Hepatic stellate cell (primary cell): ENCODE measurements around the gene PPP2R2B.

Experiments
- DNase-seq: peaks from one replicate; pipeline ENCODE4 v3.0.0; 2011; ENCODE audit warnings: low spot score

The PPP2R2B gene

GRCh38 chr5:146821732-146822131 lies 56.8 kb downstream of the PPP2R2B start:
- DNase-seq, result no peak

GRCh38 chr5:146820987-146821386 lies 57.6 kb downstream of the PPP2R2B start:
- DNase-seq, result no peak

DNA sequence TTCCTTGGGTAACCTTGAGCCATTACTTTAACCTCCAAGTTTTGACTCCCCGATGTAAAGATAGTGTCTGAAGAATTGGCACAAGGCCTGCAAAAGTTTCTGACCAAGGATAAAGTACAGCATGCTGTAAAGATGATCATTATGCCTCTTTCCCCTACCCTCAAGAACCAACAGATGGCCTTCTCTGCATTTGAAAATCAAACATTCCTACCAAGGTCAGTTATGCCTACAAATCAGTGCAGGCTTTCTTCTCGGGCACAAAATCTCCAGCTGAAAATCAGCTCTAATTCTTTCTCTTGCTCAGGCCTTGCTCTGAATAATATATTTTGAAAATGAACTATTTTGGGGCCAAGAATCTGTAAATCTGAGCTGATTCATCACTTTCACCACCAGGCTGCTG lies 59.7 kb downstream of the PPP2R2B start:
- no peak for DNase-seq

GRCh38 chr5:146817973-146818372 lies 60.6 kb downstream of the PPP2R2B start:
- DNase-seq, result no peak

DNA sequence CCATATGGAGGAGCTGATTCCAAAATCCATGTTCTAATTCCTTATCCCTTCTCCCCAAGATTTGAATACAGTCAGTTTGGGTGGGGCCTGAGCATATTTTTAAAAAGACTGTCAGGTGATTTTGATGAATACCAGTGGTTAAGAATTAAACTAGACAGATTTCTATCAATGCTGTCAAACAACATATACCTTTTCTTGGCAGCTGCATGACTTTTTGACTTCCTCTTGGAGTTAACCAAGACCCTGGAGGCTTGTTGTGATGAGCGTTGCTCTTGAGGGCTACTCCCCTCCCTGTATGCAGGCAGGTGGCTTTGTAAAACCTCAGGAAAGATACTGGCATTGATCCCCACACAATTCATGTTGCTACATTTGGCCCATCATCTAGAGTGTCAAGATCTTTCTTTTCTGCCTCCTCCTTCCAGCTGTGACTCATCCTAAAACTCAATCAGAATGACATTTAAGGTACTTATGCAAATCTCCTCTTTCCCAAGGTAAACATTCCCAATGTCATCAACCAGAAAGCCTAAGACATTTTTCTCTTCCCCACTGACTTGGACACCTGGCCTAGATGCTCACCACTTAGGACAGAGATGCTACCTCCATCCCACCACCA lies 61.7 kb downstream of the PPP2R2B start:
- no peak for DNase-seq

GRCh38 chr5:146815411-146815810 lies 63.1 kb downstream of the PPP2R2B start:
- DNase-seq, result no peak

- DNase-seq, result no peak
These were observed 65.0 kb downstream of the PPP2R2B start for GRCh38 chr5:146813346-146814157.

GRCh38 chr5:146805081-146805480 lies 73.5 kb downstream of the PPP2R2B start:
- DNase-seq, result no peak

DNA sequence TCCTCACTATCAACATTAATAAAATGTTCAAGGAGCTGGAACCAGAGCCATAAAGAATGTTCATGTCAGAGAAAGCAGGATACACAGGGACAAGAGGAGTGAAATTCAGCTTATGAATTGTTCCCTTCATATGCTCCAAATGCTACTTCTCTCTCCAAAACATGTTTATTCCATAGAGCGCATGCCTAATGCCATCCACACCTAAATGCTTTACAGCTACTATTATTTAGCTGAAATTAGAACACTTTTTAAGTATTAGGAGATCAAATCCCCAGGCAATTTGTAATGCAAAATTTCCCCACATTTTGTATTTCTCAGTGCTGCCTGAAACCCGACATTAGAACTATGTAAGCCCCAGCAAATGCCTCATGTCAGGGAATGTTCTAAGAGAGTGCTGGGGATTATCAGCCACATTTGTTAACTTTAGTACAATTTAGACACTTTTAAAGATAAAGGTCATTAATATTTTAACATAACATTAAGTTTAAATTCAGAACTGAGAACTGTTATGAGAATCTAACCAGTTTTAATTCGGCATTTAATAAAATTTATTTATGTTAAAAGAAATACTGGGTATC lies 75.5 kb downstream of the PPP2R2B start:
- DNase-seq, result no peak

DNA sequence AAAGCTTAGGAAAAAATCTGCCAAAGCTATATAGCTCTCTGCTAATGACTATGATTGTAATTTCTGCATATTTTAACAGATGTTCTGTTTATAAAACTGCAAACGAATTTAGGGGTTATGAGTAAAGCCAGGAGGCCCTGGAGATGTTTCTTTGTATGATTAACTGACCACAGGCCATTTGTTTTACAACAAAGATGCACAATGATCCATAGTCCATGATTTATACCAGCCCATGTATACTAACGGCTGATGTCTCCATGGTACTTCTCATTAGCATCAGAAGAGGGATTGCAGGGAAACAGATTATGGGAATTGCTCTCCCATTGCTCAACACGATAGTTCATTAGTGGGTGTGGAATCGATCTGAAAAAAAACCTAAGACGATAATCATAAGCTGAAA lies 78.9 kb downstream of the PPP2R2B start:
- no peak for DNase-seq

DNA sequence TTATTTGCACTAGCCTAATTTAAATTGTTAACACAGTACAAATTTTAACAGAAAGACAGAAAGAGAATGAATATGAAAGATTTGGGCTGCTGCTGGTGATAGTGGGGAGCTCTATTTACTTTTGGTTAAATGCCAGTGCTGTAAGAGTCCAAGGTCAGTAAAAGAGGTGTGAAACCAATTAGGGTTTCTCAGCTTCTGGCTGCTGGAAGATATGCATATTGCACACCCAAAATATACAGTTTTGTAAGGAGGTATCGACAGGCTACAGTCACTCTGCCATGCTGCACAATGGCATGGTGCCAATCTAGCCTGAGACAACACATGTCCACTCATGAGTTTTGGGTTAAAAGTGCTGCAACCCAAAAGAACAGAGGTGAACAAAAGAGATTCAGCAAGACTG lies 79.3 kb downstream of the PPP2R2B start:
- DNase-seq, result no peak

DNA sequence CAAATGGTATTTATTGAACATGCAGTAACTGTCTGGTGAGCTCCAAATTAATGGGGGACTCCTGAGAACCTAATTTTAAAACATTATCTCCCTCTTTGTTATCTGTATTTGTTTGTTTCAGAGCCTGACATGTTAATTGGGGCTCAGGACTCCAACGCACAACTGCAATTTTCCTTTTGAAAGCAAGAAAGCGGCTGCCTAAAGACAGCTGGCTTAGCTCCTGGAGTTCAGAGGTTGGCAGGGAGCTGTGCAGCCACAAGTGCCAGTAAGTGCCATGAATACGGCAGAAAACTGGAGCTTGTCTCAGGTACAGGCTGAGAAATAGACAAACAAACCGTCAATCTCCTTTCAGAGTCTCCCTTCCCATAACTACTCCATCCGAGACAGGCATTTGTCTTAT lies 80.9 kb downstream of the PPP2R2B start:
- no peak for DNase-seq

DNA sequence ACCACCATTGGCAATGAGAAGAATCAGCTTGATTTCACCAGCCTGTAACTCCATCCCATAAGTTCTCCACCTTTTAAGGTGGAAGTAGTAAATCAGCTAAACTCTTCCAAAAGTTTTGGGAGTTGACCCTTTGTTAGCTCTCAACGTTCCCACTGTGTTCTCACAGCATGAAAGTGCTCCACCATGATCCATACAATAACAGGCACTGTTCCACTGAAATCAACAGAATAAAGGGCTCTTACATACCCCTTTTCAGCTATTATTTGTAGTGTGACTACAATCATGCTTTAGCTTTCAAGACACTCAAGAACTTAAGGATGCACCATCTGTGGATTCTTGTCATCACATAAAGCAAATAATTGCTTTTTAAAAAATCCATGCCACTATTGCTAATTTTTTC lies 81.6 kb downstream of the PPP2R2B start:
- DNase-seq, result no peak

GRCh38 chr5:146796144-146796543 lies 82.4 kb downstream of the PPP2R2B start:
- DNase-seq, result no peak

DNA sequence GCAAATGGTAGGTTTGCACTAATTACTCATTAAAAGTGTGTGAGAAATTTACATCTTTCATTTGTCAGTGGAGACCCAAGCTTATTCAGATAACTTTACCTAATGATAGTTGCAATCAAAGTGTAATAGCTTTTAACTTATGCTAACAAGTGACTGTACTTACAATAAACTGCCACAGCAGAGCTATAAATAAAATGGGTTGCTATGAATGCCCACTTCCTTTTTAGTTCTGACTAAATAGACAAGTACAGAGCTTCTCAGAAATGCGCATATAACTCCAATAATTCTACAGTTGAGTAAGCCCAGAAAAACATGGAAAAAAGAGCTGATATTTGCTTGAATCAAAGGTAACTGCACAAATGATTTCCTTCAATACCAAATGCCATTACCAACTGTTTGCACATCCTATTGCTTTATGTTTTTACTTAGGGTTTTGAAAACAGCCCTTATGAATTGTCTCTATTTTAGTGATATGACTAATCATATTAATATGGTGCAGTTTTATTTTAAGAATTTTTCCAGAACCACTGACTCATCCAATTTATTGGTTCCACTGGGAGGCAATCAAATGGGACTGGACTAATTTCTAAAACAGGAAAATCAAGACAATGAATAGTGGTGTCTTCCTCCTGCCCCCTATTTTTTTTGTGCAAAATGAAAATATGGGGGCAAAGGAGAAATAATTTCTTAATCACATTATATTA lies 84.1 kb downstream of the PPP2R2B start:
- DNase-seq, result peak; percentile 19

DNA sequence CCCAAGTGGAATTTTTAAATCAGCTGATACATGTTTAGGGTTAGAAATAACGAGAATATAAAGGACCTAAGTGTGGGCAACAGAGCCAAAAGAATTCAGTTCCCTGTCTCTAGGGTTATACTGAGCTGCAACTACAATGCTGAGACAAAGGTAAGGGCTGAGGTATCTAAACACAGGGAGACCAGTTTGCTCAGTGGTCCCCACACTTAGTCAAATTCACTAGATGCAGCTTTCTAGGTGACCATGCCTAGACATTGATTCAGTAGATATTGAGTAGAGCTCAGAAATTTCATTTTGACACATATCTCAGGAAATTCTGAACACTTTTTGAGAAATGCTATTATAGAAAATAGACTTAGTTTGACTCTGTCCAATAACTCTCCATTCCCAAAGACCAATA lies 84.8 kb downstream of the PPP2R2B start:
- DNase-seq, result no peak

- DNase-seq, result no peak
These were observed 87.1 kb downstream of the PPP2R2B start for GRCh38 chr5:146791471-146791870.

GRCh38 chr5:146789712-146790653 lies 88.6 kb downstream of the PPP2R2B start:
- no peak for DNase-seq

- DNase-seq, result no peak
These were observed 89.7 kb downstream of the PPP2R2B start for GRCh38 chr5:146788898-146789297.

- no peak for DNase-seq
These were observed 93.5 kb downstream of the PPP2R2B start for GRCh38 chr5:146785065-146785464.

- DNase-seq, result no peak
These were observed 97.4 kb downstream of the PPP2R2B start for GRCh38 chr5:146781157-146781556.
